ENCODE data around the gene HYDIN. TPM values are rescaled to one million over a fixed set of nuclear protein-coding genes. Genes with fewer than 3 reads are reported as not detected.

HYDIN gene
- total and polyA plus RNA-seq, 2 experiments from 2014 or later: 3.1 to 7.7 TPM

DNA sequence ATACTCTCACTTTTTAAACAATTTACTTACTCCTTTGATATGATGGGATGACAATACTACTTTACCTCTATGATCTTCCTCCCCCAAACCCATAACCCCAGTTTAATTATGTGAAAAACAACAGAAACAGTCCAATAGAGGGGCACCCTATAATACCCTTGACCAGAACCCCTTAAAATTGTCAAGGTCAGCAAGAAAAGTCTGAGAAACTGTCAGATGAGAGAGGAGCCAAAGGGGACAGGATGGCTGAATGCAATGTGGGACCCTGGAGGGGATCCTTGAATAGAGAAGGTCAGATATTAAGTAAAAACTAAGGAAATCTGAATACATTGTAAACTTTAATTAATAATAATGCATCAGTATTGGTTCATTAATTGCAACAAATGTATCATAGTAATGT lies 15.8 kb upstream of the HYDIN start (continued):
- TF ChIP-seq, protein P1, sequence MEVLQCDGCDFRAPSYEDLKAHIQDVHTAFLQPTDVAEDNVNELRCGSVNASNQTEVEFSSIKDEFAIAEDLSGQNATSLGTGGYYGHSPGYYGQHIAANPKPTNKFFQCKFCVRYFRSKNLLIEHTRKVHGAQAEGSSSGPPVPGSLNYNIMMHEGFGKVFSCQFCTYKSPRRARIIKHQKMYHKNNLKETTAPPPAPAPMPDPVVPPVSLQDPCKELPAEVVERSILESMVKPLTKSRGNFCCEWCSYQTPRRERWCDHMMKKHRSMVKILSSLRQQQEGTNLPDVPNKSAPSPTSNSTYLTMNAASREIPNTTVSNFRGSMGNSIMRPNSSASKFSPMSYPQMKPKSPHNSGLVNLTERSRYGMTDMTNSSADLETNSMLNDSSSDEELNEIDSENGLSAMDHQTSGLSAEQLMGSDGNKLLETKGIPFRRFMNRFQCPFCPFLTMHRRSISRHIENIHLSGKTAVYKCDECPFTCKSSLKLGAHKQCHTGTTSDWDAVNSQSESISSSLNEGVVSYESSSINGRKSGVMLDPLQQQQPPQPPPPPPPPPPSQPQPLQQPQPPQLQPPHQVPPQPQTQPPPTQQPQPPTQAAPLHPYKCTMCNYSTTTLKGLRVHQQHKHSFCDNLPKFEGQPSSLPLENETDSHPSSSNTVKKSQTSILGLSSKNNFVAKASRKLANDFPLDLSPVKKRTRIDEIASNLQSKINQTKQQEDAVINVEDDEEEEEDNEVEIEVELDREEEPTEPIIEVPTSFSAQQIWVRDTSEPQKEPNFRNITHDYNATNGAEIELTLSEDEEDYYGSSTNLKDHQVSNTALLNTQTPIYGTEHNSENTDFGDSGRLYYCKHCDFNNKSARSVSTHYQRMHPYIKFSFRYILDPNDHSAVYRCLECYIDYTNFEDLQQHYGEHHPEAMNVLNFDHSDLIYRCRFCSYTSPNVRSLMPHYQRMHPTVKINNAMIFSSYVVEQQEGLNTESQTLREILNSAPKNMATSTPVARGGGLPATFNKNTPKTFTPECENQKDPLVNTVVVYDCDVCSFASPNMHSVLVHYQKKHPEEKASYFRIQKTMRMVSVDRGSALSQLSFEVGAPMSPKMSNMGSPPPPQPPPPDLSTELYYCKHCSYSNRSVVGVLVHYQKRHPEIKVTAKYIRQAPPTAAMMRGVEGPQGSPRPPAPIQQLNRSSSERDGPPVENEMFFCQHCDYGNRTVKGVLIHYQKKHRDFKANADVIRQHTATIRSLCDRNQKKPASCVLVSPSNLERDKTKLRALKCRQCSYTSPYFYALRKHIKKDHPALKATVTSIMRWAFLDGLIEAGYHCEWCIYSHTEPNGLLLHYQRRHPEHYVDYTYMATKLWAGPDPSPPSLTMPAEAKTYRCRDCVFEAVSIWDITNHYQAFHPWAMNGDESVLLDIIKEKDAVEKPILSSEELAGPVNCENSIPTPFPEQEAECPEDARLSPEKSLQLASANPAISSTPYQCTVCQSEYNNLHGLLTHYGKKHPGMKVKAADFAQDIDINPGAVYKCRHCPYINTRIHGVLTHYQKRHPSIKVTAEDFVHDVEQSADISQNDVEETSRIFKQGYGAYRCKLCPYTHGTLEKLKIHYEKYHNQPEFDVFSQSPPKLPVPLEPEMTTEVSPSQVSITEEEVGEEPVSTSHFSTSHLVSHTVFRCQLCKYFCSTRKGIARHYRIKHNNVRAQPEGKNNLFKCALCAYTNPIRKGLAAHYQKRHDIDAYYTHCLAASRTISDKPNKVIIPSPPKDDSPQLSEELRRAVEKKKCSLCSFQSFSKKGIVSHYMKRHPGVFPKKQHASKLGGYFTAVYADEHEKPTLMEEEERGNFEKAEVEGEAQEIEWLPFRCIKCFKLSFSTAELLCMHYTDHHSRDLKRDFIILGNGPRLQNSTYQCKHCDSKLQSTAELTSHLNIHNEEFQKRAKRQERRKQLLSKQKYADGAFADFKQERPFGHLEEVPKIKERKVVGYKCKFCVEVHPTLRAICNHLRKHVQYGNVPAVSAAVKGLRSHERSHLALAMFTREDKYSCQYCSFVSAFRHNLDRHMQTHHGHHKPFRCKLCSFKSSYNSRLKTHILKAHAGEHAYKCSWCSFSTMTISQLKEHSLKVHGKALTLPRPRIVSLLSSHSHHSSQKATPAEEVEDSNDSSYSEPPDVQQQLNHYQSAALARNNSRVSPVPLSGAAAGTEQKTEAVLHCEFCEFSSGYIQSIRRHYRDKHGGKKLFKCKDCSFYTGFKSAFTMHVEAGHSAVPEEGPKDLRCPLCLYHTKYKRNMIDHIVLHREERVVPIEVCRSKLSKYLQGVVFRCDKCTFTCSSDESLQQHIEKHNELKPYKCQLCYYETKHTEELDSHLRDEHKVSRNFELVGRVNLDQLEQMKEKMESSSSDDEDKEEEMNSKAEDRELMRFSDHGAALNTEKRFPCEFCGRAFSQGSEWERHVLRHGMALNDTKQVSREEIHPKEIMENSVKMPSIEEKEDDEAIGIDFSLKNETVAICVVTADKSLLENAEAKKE (CRISPR knock-in tag; IDR thresholded peaks at IDR 0.05): no peak
- TF ChIP-seq, protein P2, sequence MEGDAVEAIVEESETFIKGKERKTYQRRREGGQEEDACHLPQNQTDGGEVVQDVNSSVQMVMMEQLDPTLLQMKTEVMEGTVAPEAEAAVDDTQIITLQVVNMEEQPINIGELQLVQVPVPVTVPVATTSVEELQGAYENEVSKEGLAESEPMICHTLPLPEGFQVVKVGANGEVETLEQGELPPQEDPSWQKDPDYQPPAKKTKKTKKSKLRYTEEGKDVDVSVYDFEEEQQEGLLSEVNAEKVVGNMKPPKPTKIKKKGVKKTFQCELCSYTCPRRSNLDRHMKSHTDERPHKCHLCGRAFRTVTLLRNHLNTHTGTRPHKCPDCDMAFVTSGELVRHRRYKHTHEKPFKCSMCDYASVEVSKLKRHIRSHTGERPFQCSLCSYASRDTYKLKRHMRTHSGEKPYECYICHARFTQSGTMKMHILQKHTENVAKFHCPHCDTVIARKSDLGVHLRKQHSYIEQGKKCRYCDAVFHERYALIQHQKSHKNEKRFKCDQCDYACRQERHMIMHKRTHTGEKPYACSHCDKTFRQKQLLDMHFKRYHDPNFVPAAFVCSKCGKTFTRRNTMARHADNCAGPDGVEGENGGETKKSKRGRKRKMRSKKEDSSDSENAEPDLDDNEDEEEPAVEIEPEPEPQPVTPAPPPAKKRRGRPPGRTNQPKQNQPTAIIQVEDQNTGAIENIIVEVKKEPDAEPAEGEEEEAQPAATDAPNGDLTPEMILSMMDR (conservative IDR thresholded peaks at IDR 0.05; ENCODE audit: low read depth in 2 of 2): no peak
- TF ChIP-seq, protein P3, sequence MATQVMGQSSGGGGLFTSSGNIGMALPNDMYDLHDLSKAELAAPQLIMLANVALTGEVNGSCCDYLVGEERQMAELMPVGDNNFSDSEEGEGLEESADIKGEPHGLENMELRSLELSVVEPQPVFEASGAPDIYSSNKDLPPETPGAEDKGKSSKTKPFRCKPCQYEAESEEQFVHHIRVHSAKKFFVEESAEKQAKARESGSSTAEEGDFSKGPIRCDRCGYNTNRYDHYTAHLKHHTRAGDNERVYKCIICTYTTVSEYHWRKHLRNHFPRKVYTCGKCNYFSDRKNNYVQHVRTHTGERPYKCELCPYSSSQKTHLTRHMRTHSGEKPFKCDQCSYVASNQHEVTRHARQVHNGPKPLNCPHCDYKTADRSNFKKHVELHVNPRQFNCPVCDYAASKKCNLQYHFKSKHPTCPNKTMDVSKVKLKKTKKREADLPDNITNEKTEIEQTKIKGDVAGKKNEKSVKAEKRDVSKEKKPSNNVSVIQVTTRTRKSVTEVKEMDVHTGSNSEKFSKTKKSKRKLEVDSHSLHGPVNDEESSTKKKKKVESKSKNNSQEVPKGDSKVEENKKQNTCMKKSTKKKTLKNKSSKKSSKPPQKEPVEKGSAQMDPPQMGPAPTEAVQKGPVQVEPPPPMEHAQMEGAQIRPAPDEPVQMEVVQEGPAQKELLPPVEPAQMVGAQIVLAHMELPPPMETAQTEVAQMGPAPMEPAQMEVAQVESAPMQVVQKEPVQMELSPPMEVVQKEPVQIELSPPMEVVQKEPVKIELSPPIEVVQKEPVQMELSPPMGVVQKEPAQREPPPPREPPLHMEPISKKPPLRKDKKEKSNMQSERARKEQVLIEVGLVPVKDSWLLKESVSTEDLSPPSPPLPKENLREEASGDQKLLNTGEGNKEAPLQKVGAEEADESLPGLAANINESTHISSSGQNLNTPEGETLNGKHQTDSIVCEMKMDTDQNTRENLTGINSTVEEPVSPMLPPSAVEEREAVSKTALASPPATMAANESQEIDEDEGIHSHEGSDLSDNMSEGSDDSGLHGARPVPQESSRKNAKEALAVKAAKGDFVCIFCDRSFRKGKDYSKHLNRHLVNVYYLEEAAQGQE (IDR thresholded peaks at IDR 0.05; ENCODE audit: unreplicated experiment): no peak
- no peak for TF ChIP-seq EZH2 (IDR thresholded peaks at IDR 0.05; ENCODE audit: low read depth, unreplicated experiment)

Data from GM23338 (cell line).